ENCODE data around the gene TMEM108. TPM values are rescaled to one million over a fixed set of nuclear protein-coding genes. Genes with fewer than 3 reads are reported as not detected.

TMEM108 gene
- total and polyA plus RNA-seq, 2 of the 4 experiments (the other 2 are of a cell fraction) = 0.18 to 2.2 TPM

DNA sequence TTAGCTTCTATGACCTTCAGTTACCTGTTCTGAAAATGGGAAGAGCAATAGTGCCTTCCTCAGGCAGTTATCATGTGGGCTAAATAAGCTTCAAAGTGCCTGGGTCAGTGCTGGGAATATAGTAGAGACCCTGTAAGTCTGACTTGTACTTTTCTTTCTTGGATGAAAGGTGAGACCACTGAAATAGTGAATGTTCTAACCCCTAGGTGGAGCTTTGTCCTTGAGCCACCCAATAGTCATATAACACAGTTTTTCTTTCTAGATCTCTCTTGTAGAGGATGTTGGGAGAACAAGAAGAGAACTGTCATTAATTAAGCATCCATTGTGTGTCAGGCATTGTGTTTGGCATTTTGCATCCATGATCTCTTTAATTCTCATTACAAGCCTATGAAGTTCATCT, 348.7 kb downstream of the TMEM108 start:
- Histone ChIP-seq H2AK5ac (ENCODE audit: low read depth, low read length) (no peak overlapping the region), H3K56ac (ENCODE audit: extremely low read depth, insufficient read depth, low read length) (no peak overlapping the region), H3K27me3 (ENCODE audit: control insufficient read depth, insufficient read depth, low read length) (no peaks in the 10 kb centered on the region), H2BK5ac (ENCODE audit: low read depth, low read length, poor library complexity, severe bottlenecking) (no peak overlapping the region), H4K91ac (ENCODE audit: insufficient read depth, low read depth, low read length) (no peak overlapping the region), H2BK20ac (ENCODE audit: low read depth, low read length) (no peak overlapping the region), H4K20me1 (ENCODE audit: insufficient read depth, low read length) (no peaks in the 10 kb centered on the region), H3K4ac (ENCODE audit: low read depth, low read length) (no peak overlapping the region), H3K18ac (ENCODE audit: low read depth, low read length) (no peak overlapping the region), H3K4me2 (ENCODE audit: low read depth, low read length) (no peak overlapping the region), H2BK120ac (ENCODE audit: low read depth, low read length) (no peak overlapping the region), H3K9ac (ENCODE audit: low read depth, low read length) (no peak overlapping the region), H2AFZ (replicated peaks; ENCODE audit: low read length, poor library complexity) (no peak overlapping the region), H2AK9ac (replicated peaks; ENCODE audit: low read depth, low read length, poor library complexity) (no peak overlapping the region), H3K14ac (replicated peaks; ENCODE audit: low read depth, low read length) (no peak overlapping the region), H3K9me3 (ENCODE audit: control insufficient read depth, insufficient read depth, low read length) (no peaks in the 10 kb centered on the region), H3K4me3 (ENCODE audit: insufficient read depth, low read depth, low read length) (no peak overlapping the region), H4K8ac (ENCODE audit: low read depth in 2 of 2, low read length in 2 of 2) (no peak overlapping the region), H3K27ac (ENCODE audit: insufficient read depth, low read length) (no peak overlapping the region), H2BK15ac (ENCODE audit: low read depth, low read length) (no peak overlapping the region), H3K79me1 (ENCODE audit: low read depth in 1 of 2, low read length in 2 of 2) (0 out of 4 replicates have a peak, but pooled peaks cover 0 to 9% of the 10 kb centered on the region in 2 experiments), H3K36me3 (ENCODE audit: control insufficient read depth, insufficient read depth, low read length) (no peaks in the 10 kb centered on the region), H4K5ac (ENCODE audit: low read depth, low read length) (no peak overlapping the region), H3K23ac (ENCODE audit: low read depth, low read length) (no peak overlapping the region), H3K4me1 (ENCODE audit: control insufficient read depth, insufficient read depth, low read length) (0 out of 2 replicates have a peak, but pooled peaks cover 2% of the 10 kb centered on the region), H3K9me1 (ENCODE audit: insufficient read depth, low read length) (no peaks in the 10 kb centered on the region)
- in situ Hi-C loops (cut with MboI; ENCODE audit: low sequenced_read_pairs) (loop anchor here (5.0 kb wide), 2 partner anchors 345 to 660 kb away; no protein-coding TSS in a partner anchor), dilution Hi-C loops (cut with HindIII; ENCODE audit: low sequenced_read_pairs, unreplicated experiment) (no loop called here), intact Hi-C loops (cut with micrococcal nuclease) (no loop called here)
- ATAC-seq (ENCODE audit: low read depth) (no peak), DNase-seq (no peak)
- BruUV-seq (replicated peaks) = no TSS peak
- CTCF ChIA-PET = interaction anchor here (1.2 kb wide), 1 partner anchor 10 kb away, joined by 5 read pairs; no protein-coding TSS in a partner anchor
- TF ChIP-seq SMC3 (IDR thresholded peaks at IDR 0.05; ENCODE audit: low read depth, low read length) (no peak), POLR2A (IDR thresholded peaks at IDR 0.05; ENCODE audit: low read depth, low read length) (no peak), RCOR1 (IDR thresholded peaks at IDR 0.05; ENCODE audit: insufficient replicate concordance, low read length) (no peak), FOS (IDR thresholded peaks at IDR 0.05; ENCODE audit: low read depth, low read length) (no peak), NFE2L2 (IDR thresholded peaks at IDR 0.05; ENCODE audit: low read depth, low read length) (no peak), CEBPB (IDR thresholded peaks at IDR 0.05; ENCODE audit: low read depth, low read length) (no peak), MXI1 (IDR thresholded peaks at IDR 0.05; ENCODE audit: borderline replicate concordance, low read depth, low read length) (no peak), MAZ (IDR thresholded peaks at IDR 0.05; ENCODE audit: borderline replicate concordance, low read depth, low read length) (no peak), RAD21 (IDR thresholded peaks at IDR 0.05; ENCODE audit: low read length) (no peak), CHD1 (IDR thresholded peaks at IDR 0.05; ENCODE audit: low read depth, low read length) (no peak), RFX5 (IDR thresholded peaks at IDR 0.05; ENCODE audit: low read depth, low read length) (no peak), MAFK (IDR thresholded peaks at IDR 0.05; ENCODE audit: low read depth, low read length) (no peak), BHLHE40 (IDR thresholded peaks at IDR 0.05; ENCODE audit: low read depth, low read length) (no peak)
- TF ChIP-seq, protein P1, sequence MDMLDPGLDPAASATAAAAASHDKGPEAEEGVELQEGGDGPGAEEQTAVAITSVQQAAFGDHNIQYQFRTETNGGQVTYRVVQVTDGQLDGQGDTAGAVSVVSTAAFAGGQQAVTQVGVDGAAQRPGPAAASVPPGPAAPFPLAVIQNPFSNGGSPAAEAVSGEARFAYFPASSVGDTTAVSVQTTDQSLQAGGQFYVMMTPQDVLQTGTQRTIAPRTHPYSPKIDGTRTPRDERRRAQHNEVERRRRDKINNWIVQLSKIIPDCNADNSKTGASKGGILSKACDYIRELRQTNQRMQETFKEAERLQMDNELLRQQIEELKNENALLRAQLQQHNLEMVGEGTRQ (IDR thresholded peaks at IDR 0.05; ENCODE audit: low read depth, low read length) = no peak
- TF ChIP-seq, protein P2, sequence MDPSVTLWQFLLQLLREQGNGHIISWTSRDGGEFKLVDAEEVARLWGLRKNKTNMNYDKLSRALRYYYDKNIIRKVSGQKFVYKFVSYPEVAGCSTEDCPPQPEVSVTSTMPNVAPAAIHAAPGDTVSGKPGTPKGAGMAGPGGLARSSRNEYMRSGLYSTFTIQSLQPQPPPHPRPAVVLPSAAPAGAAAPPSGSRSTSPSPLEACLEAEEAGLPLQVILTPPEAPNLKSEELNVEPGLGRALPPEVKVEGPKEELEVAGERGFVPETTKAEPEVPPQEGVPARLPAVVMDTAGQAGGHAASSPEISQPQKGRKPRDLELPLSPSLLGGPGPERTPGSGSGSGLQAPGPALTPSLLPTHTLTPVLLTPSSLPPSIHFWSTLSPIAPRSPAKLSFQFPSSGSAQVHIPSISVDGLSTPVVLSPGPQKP (IDR thresholded peaks at IDR 0.05; ENCODE audit: borderline replicate concordance, low read depth, low read length) = no peak
- TF ChIP-seq, protein P3, sequence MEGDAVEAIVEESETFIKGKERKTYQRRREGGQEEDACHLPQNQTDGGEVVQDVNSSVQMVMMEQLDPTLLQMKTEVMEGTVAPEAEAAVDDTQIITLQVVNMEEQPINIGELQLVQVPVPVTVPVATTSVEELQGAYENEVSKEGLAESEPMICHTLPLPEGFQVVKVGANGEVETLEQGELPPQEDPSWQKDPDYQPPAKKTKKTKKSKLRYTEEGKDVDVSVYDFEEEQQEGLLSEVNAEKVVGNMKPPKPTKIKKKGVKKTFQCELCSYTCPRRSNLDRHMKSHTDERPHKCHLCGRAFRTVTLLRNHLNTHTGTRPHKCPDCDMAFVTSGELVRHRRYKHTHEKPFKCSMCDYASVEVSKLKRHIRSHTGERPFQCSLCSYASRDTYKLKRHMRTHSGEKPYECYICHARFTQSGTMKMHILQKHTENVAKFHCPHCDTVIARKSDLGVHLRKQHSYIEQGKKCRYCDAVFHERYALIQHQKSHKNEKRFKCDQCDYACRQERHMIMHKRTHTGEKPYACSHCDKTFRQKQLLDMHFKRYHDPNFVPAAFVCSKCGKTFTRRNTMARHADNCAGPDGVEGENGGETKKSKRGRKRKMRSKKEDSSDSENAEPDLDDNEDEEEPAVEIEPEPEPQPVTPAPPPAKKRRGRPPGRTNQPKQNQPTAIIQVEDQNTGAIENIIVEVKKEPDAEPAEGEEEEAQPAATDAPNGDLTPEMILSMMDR (conservative IDR thresholded peaks at IDR 0.05; ENCODE audit: low read depth, low read length) = no peak
- POLR2A ChIA-PET (ENCODE audit: unreplicated experiment) = no interaction called here
